K562 (cell line): ENCODE results near the gene RABL6. TPM values are rescaled to one million over a fixed set of nuclear protein-coding genes. Genes with fewer than 3 reads are reported as not detected.
A peak's percentile ranks its signal among the peaks of the same experiment; 100 is the strongest.

Experiments used
- ATAC-seq: fragments of 200-7000 bp; cut with Tn5 transposase; 3 replicates; pipeline ENCODE4 v1.9.1; 2020; ENCODE audit warnings: moderate library complexity
- BruUV-seq: library from RNA; stranded (reverse); fragments of 400-500 nt; replicated peaks from 2 replicates; lab custom pipeline; 2021; lab: Mats Ljungman, UMichigan
- CTCF ChIA-PET: fragments of 300-600 bp; formaldehyde crosslinking; extraction: SDS; loops from one replicate; lab custom pipeline; 2021; ENCODE audit warnings: low intra/inter-chr PET ratio; lab: Yijun Ruan, JAX
- POLR2A ChIA-PET: fragments of 300-600, 350-650 bp; sonication (Branson Sonifier 250); formaldehyde crosslinking; extraction: SDS; loops from one replicate; lab custom pipeline; 2021; ENCODE audit warnings: antibody characterized with exemption, inconsistent platforms; lab: Yijun Ruan, JAX
- DNase-seq, 4 experiments: peaks; one replicate each; pipeline versions ENCODE4 v3.0.0 to v3.0.0-alpha.2; 2011 to 2018; ENCODE audit warnings: low spot score in 3 of 4, mixed read lengths in 3 of 4; ENCODE audit errors: extremely low read depth in 1 of 4
- FAIRE-seq: peaks from 2 replicates; lab custom pipeline; 2011; peaks lifted over from hg19 to GRCh38; lab: Jason Lieb, UNC
- H2AFZ ChIP-seq: 2 replicates; pipeline ENCODE4 v1.6.0; 2011; ENCODE audit warnings: low read depth, low read length, control low read depth, inconsistent platforms
- H3K27ac ChIP-seq: fragments of 200-600 bp; 3 replicates; pipeline ENCODE4 v1.8.0; 2011; ENCODE audit warnings: low read depth, mild to moderate bottlenecking, control low read depth, inconsistent platforms, low read length, moderate library complexity, mixed read lengths; ENCODE audit errors: extremely low read depth
- H3K27me3 ChIP-seq, 2 experiments: fragments of 300-600 bp in 1 of 2; 2 replicates in 1 of 2; 3 replicates in 1 of 2; pipeline versions ENCODE4 v1.6.0 to v1.8.0; 2011; ENCODE audit warnings: inconsistent platforms in 2 of 2, low read length in 2 of 2, mild to moderate bottlenecking in 1 of 2, mixed read lengths in 1 of 2, moderate library complexity in 1 of 2; ENCODE audit not compliant: control insufficient read depth in 2 of 2, insufficient read depth in 2 of 2
- H3K36me3 ChIP-seq: fragments of 300-600 bp; 3 replicates; pipeline ENCODE4 v1.8.0; 2011; ENCODE audit warnings: mild to moderate bottlenecking, low read length, inconsistent platforms; ENCODE audit not compliant: control insufficient read depth, insufficient read depth
- H3K4me1 ChIP-seq, 2 experiments: fragments of 200-600 bp in 1 of 2; replicated peaks in 1 of 2; 2 replicates in 1 of 2; 3 replicates in 1 of 2; pipeline versions ENCODE4 v1.5.1 to v1.8.0; 2011; ENCODE audit warnings: inconsistent platforms in 2 of 2, low read length in 2 of 2, mild to moderate bottlenecking in 1 of 2, mixed read lengths in 1 of 2, moderate library complexity in 1 of 2; ENCODE audit not compliant: control insufficient read depth in 2 of 2, insufficient read depth in 2 of 2
- H3K4me2 ChIP-seq: 2 replicates; pipeline ENCODE4 v1.6.1; 2011; ENCODE audit warnings: low read length, control low read depth, inconsistent platforms, mixed read lengths; ENCODE audit not compliant: insufficient read depth
- H3K4me3 ChIP-seq: fragments of 200-600 bp; sonication (generic), shearing (Covaris generic); 2 replicates; pipeline ENCODE4 v1.5.1; 2016; ENCODE audit warnings: control low read depth, inconsistent platforms
- H3K79me2 ChIP-seq: fragments of 200-600 bp; 3 replicates; pipeline ENCODE4 v1.8.0; 2011; ENCODE audit warnings: low read length, inconsistent platforms; ENCODE audit not compliant: control insufficient read depth, insufficient read depth
- H3K9ac ChIP-seq, 2 experiments: 2 replicates each; pipeline versions ENCODE4 v1.6.0 to v1.6.1; 2011; ENCODE audit warnings: low read depth in 2 of 2, low read length in 2 of 2, control low read depth in 1 of 2, inconsistent platforms in 1 of 2, mild to moderate bottlenecking in 1 of 2, mixed read lengths in 1 of 2; ENCODE audit not compliant: insufficient read depth in 1 of 2
- H3K9me1 ChIP-seq: one replicate; pipeline ENCODE4 v1.6.0; 2011; ENCODE audit warnings: inconsistent platforms, mild to moderate bottlenecking, low read length, moderate library complexity; ENCODE audit not compliant: control insufficient read depth, insufficient read depth
- H3K9me3 ChIP-seq: replicated peaks from 2 replicates; pipeline ENCODE4 v1.5.1; 2011; ENCODE audit warnings: low read depth, low read length, inconsistent platforms; ENCODE audit not compliant: control insufficient read depth, insufficient read depth
- H4K20me1 ChIP-seq: replicated peaks from 2 replicates; pipeline ENCODE4 v1.6.1; 2011; ENCODE audit warnings: low read length, inconsistent platforms, mixed read lengths; ENCODE audit not compliant: control insufficient read depth, insufficient read depth
- ESRRA ChIP-seq: fragments of 450-650 bp; IDR thresholded peaks from 2 replicates; pipeline ENCODE4 v1.6.1; 2014; ENCODE audit warnings: low read depth, mild to moderate bottlenecking, moderate library complexity, borderline replicate concordance
- HMGN3 ChIP-seq: IDR thresholded peaks from 2 replicates; pipeline ENCODE4 v1.6.1; 2011; ENCODE audit warnings: borderline replicate concordance, low read depth, mild to moderate bottlenecking, mixed read lengths, low read length; ENCODE audit not compliant: insufficient read length; ENCODE audit errors: extremely low read depth
- RBFOX2 ChIP-seq: fragments of 200-400 bp; formaldehyde crosslinking; IDR thresholded peaks from 2 replicates; pipeline ENCODE4 v1.6.1; 2017; ENCODE audit warnings: low read depth, mild to moderate bottlenecking, low read length, moderate library complexity
- U2AF2 ChIP-seq: fragments of 200-400 bp; formaldehyde crosslinking; optimal IDR thresholded peaks from 2 replicates; pipeline ENCODE3; 2017; ENCODE audit warnings: low read depth, mild to moderate bottlenecking, low read length
- YY1 ChIP-seq, 3 experiments: IDR thresholded peaks; 2 replicates each; pipeline ENCODE4 v1.6.1; 2011; ENCODE audit warnings: low read length in 2 of 3, mild to moderate bottlenecking in 2 of 3, moderate library complexity in 2 of 3, borderline replicate concordance in 1 of 3, control low read depth in 1 of 3, low read depth in 1 of 3; ENCODE audit not compliant: insufficient read depth in 3 of 3, insufficient replicate concordance in 2 of 3, control insufficient read depth in 1 of 3, insufficient read length in 1 of 3; ENCODE audit errors: extremely low read depth in 1 of 3
- WGBS: fragments of 100-300 bp; shearing (Covaris generic); methylation state at CpG from one replicate; pipeline ENCODE4 v1.1.6; 2016; ENCODE audit warnings: low coverage, mixed read lengths; ENCODE audit not compliant: insufficient coverage; ENCODE audit errors: missing lambda C conversion rate; 5-methylcytosine and 5-hydroxymethylcytosine counted together
- in situ Hi-C: fragments of 300-500 bp; cut with MboI; formaldehyde crosslinking; loops from 4 replicates; pipeline ENCODE4 v1.15.0; 2018; ENCODE audit warnings: inconsistent platforms, mixed read lengths
- intact Hi-C: fragments of 100-400 bp; cut with micrococcal nuclease; formaldehyde crosslinking; loops from 2 replicates; pipeline ENCODE4 v1.14.2; 2022
- polyA plus RNA-seq, 8 experiments: library from polyadenylated mRNA; depleted of rRNA in 4 of 8; stranded (reverse) in 5 of 8; unstranded in 3 of 8; fragments of >200 nt; fragmentation: Nextera tagmentation in 2 of 8; fragmentation: Illumina TruSeq in 1 of 8; extraction: Ambion mirVana in 2 of 8; extraction: Trizol in 1 of 8; gene quantifications; 2 replicates each; pipeline versions ENCODE4 v1.2.1 to v1.2.3, GENCODE V29; 2011 to 2014; ENCODE audit warnings: inconsistent platforms in 1 of 8, missing spikeins in 1 of 8
- total RNA-seq, 7 experiments: library from RNA; depleted of rRNA in 6 of 7; stranded (reverse); fragments of >200 nt in 6 of 7; fragmentation: Illumina TruSeq in 2 of 7; extraction: Trizol in 2 of 7; gene quantifications; 2 replicates each; pipeline versions ENCODE4 v1.2.1 to v1.2.3, GENCODE V29; 2011 to 2021; ENCODE audit warnings: low replicate concordance in 1 of 7
- TF ChIP-seq, protein P1 (sequence below), 2 experiments: fragments of 450-650 bp; IDR thresholded peaks; 2 replicates each; pipeline ENCODE4 v1.6.1; 2016

RABL6 gene
- total and polyA plus RNA-seq, 9 of the 15 experiments (the other 6 are each of a cell fraction or from before 2014, with no cell fraction given) = 5.6 to 181 (median 84.5) TPM

DNA sequence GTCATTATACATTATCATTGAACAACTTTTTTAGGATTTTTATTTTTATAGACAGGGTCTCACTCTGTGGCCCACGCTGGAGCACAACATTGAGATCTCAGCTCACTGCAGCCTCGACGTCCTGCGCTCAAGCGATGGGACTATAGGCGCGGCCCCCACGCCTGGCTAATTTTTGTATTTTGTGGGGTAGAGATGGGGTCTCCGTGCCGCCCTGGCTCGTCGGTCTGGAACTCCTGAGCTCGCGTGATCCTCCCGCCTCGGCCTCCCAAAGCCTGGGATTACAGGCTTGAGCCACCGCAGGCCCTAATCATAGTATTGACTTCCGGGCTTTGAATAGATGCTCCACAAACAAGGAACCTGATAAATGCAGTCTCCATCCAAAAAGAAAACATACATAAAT lies 59.7 kb downstream of the RABL6 start:
- Histone ChIP-seq H3K4me3 (peak overlapping the region; percentile 95; the same call in 1 of the 2 replicates), H3K4me2 (peak overlapping the region; percentile 77), H3K36me3 (peaks cover 25% of the 10 kb centered on the region; the same call in 2 of the 3 replicates), H3K9ac (peak overlapping the region; percentile 53 to 72; a peak in 2 of 4 replicates), H3K9me3 (no peaks in the 10 kb centered on the region; the same call in 1 of the 2 replicates), H4K20me1 (0 out of 2 replicates have a peak, but pooled peaks cover 6% of the 10 kb centered on the region), H2AFZ (no peak overlapping the region), H3K27ac (no peak overlapping the region), H3K4me1 (peaks cover 5 to 21% of the 10 kb centered on the region in 2 experiments; a peak in 3 of 5 replicates), H3K27me3 (no peaks in the 10 kb centered on the region), H3K9me1 (peaks cover 4% of the 10 kb centered on the region), H3K79me2 (peaks cover 43% of the 10 kb centered on the region)
- ChIA-PET POLR2A (interaction anchor here (2.3 kb wide), 1 partner anchor 14 kb away, joined by 15 read pairs; no protein-coding TSS in a partner anchor), CTCF (no interaction called here)
- TF ChIP-seq U2AF2 (no peak), RBFOX2 (peak; percentile 49; the same call in 1 of the 2 replicates), HMGN3 (peak; percentile 21)
- 99% methylated on average over 14 of the region's 18 CpGs for WGBS
- in situ Hi-C loops (no loop called here), intact Hi-C loops (no loop called here)
- no peak for ATAC-seq
- no peak for DNase-seq
- no TSS peak for BruUV-seq
- FAIRE-seq = no peak

DNA sequence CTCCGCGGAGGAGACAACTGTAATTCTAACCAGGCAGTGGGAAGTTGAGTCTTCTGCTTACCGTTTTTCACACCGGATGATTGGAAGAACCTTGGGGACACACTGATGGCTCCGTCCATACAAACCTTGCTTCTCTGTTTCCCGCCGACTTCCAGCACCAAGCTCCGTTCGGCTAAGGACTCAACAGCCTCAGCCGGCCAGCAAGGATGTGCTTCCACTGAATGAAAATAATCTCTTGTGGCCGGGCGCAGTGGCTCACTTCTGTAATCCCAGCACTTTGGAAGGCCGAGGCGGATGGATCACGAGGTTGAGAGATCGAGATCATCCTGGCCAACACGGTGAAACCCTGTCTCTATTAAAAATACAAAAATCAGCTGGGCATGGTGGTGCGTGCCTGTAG lies 60.2 kb downstream of the RABL6 start:
- intact Hi-C loops (no loop called here), in situ Hi-C loops (no loop called here)
- no peak for FAIRE-seq
- no peak for DNase-seq
- Histone ChIP-seq H3K27me3 (no peaks in the 10 kb centered on the region), H2AFZ (no peak overlapping the region), H3K27ac (no peak overlapping the region), H4K20me1 (0 out of 2 replicates have a peak, but pooled peaks cover 6% of the 10 kb centered on the region), H3K4me2 (no peak overlapping the region), H3K4me1 (peaks cover 5 to 21% of the 10 kb centered on the region in 2 experiments; a peak in 3 of 5 replicates), H3K9me1 (peaks cover 4% of the 10 kb centered on the region), H3K79me2 (peaks cover 43% of the 10 kb centered on the region), H3K4me3 (no peak overlapping the region), H3K36me3 (peaks cover 20% of the 10 kb centered on the region; the same call in 2 of the 3 replicates), H3K9ac (0 out of 4 replicates have a peak overlapping the region, but pooled peaks of 1 of the 2 experiments have one; percentile 20), H3K9me3 (no peaks in the 10 kb centered on the region; the same call in 1 of the 2 replicates)
- CTCF ChIA-PET = no interaction called here
- no peak for ATAC-seq
- POLR2A ChIA-PET = interaction anchor here (0.6 to 2.3 kb wide), 2 partner anchors 14 to 21 kb away, joined by 3 to 15 read pairs; no protein-coding TSS in a partner anchor
- 95% methylated on average over 18 of the region's 18 CpGs for WGBS
- no TSS peak for BruUV-seq
- TF ChIP-seq, protein P1, sequence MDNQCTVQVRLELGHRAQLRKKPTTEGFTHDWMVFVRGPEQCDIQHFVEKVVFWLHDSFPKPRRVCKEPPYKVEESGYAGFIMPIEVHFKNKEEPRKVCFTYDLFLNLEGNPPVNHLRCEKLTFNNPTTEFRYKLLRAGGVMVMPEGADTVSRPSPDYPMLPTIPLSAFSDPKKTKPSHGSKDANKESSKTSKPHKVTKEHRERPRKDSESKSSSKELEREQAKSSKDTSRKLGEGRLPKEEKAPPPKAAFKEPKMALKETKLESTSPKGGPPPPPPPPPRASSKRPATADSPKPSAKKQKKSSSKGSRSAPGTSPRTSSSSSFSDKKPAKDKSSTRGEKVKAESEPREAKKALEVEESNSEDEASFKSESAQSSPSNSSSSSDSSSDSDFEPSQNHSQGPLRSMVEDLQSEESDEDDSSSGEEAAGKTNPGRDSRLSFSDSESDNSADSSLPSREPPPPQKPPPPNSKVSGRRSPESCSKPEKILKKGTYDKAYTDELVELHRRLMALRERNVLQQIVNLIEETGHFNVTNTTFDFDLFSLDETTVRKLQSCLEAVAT (IDR thresholded peaks at IDR 0.05) = 0 out of 4 replicates have a peak, but pooled peaks of 1 of the 2 experiments have one; percentile 42
- TF ChIP-seq YY1 (IDR thresholded peaks at IDR 0.05; ENCODE audit: borderline replicate concordance in 1 of 3, control insufficient read depth in 1 of 3, extremely low read depth in 1 of 3, insufficient read depth in 3 of 3, insufficient read length in 1 of 3, insufficient replicate concordance in 2 of 3, low read depth in 1 of 3, low read length in 2 of 3) (no peak), ESRRA (no peak)
